ENCODE measurements around the gene CUEDC2.
A peak's percentile ranks its signal among the peaks of the same experiment; 100 is the strongest.

GRCh38 chr10:102475451-102476040 is 43.2 kb upstream of the CUEDC2 start:
- TF ChIP-seq POLR2AphosphoS5 (IDR thresholded peaks at IDR 0.05; ENCODE audit: low read depth, low read length) (0 out of 2 replicates have a peak, but pooled peaks have one; percentile 28), POLR2A (IDR thresholded peaks at IDR 0.05; ENCODE audit: low read depth, low read length) (no peak), PAX5 (IDR thresholded peaks at IDR 0.05; ENCODE audit: insufficient read depth, low read length, severe bottlenecking) (no peak), TAF1 (IDR thresholded peaks at IDR 0.05; ENCODE audit: low read depth, low read length) (no peak)
